ENCODE results near the gene PTPRN2. TPM values are rescaled to one million over a fixed set of nuclear protein-coding genes. Genes with fewer than 3 reads are reported as not detected.

PTPRN2 gene
- total and polyA plus RNA-seq, 2 of the 13 experiments (the other 11 are each of a cell fraction or from before 2014, with no cell fraction given) = 2.5 to 24.2 TPM

DNA sequence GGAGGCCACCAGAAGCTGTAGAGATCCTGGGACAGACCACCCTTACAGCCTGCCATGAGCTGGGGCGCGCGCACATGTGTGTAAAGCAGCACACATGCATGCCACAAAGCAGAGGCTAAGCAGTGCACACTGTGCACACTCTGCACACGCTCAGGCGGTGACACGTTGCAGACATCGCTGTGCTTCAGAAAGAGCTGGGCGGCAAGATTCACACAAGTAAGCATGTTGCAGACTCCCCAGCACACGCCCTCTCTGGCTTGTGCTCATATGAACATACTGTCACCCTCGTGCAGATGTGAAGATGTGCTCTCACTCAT lies 772.0 kb downstream of the PTPRN2 start:
- intact Hi-C loops (cut with micrococcal nuclease; ENCODE audit: unreplicated experiment) = no loop called here
- in situ Hi-C loops (cut with HindIII; ENCODE audit: extremely low pct_ligation_motif_present, low pct_unique_long_range_greater_than_20kb) = no loop called here
- ATAC-seq (no peak), FAIRE-seq (no peak), DNase-seq (ENCODE audit: low spot score) (no peak)
- no peaks in the 10 kb centered on the region for H3K36me3 ChIP-seq (replicated peaks in 1 of 2; ENCODE audit: control insufficient read depth in 1 of 2, insufficient read depth in 2 of 2, low read length in 2 of 2)
- ChIA-PET POLR2A (no interaction called here), CTCF (ENCODE audit: low intra/inter-chr PET ratio, low total read pairs) (no interaction called here)
- no peaks in the 10 kb centered on the region for H3K79me2 ChIP-seq (ENCODE audit: insufficient read depth, low read length)
- no peaks in the 10 kb centered on the region for H3K9me3 ChIP-seq (ENCODE audit: low read length)
- 76% methylated on average over 6 of the region's 10 CpGs for WGBS (ENCODE audit: low lambda C conversion rate)
- no peaks in the 10 kb centered on the region for H3K4me1 ChIP-seq (ENCODE audit: insufficient read depth, low read length)
- H4K20me1 ChIP-seq (ENCODE audit: insufficient read depth, low read length) = peaks cover 9% of the 10 kb centered on the region; the same call in 1 of the 2 replicates
- TF ChIP-seq ZNF841 (CRISPR knock-in tag; IDR thresholded peaks at IDR 0.05; ENCODE audit: borderline replicate concordance) (no peak), MTF2 (CRISPR knock-in tag; IDR thresholded peaks at IDR 0.05; ENCODE audit: borderline replicate concordance) (no peak), MAF1 (CRISPR knock-in tag; IDR thresholded peaks at IDR 0.05; ENCODE audit: borderline replicate concordance) (no peak), CHD4 (IDR thresholded peaks at IDR 0.05; ENCODE audit: borderline replicate concordance, low read length) (no peak), ZBTB8A (CRISPR knock-in tag; IDR thresholded peaks at IDR 0.05; ENCODE audit: borderline replicate concordance, low read depth) (no peak)
- BruUV-seq (replicated peaks) = no TSS peak
- no peak overlapping the region for H2AFZ ChIP-seq (ENCODE audit: low read length)
- no peak overlapping the region for H3K9ac ChIP-seq (ENCODE audit: insufficient read depth, low read depth, low read length)
- peaks cover 0 to 1% of the 10 kb centered on the region in 2 experiments; a peak in 1 of 5 replicates for H3K27me3 ChIP-seq (ENCODE audit: control insufficient read depth in 1 of 2, insufficient read depth in 2 of 2, low read length in 2 of 2)
- H3K4me3 ChIP-seq (replicated peaks in 1 of 3; ENCODE audit: insufficient read depth in 1 of 3, low read depth in 2 of 3, low read length in 3 of 3) = no peak overlapping the region
- no peak overlapping the region for H3K4me2 ChIP-seq (ENCODE audit: low read depth, low read length)
- no peak overlapping the region for H3K27ac ChIP-seq (ENCODE audit: extremely low read length, insufficient read depth, low read length)

DNA sequence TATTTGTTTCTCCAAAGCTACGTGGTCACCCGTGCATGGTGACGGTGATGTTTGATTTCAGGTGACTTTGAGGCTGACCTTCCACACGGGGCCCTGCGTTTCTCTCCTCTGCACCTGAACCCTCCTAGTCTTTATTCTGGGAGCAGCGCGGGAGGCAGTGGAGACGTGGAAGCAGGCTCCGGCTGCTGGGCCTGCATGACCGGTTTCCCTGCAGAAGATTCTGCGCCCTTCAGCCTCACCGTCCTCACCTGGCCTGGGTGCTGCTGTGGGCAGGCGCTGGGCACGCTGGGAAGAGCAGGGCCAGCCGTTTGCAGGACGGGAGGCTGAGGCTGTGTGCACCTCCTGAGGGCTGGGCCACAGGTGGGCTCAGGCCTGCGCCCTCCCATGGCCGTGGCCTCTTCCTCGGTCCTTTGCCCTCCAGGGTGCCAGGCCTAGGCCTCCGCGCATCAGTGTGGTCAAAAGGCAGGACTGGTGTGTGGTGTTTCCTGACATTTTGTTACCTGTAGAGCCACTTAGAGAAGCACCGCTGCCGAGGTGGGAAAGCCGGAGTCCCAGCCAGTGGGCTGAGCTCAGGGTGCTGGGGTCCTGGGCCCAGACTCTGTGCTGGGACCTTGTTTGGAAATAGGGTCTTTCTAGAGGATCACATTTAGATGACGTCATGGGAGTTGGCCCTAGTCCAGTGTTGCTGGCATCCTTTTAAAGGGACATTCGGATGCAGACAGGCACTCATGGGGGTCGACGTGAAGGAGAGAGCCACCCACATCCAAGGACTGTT lies 772.5 kb downstream of the PTPRN2 start:
- 61% methylated on average over 11 of the region's 28 CpGs for WGBS (ENCODE audit: low lambda C conversion rate)
- TF ChIP-seq, protein P1, sequence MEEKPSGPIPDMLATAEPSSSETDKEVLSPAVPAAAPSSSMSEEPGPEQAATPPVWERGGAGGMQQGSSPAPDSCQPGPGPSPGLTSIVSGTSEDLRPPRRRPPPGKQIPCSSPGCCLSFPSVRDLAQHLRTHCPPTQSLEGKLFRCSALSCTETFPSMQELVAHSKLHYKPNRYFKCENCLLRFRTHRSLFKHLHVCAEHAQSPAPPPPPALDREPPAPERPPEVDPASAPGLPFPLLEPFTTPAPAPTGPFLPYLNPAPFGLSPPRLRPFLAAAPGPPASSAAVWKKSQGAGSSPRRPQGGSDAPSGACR (CRISPR knock-in tag; IDR thresholded peaks at IDR 0.05) = no peak
- no peak for TF ChIP-seq BRD4 (CRISPR knock-in tag; IDR thresholded peaks at IDR 0.05)
- TF ChIP-seq ZNF264 (CRISPR knock-in tag; IDR thresholded peaks at IDR 0.05) = no peak
- peak; percentile 84 for TF ChIP-seq CREB1 (IDR thresholded peaks at IDR 0.05)
- no peak for TF ChIP-seq CREB1 (CRISPR knock-in tag; IDR thresholded peaks at IDR 0.05)
- TF ChIP-seq, protein P2, sequence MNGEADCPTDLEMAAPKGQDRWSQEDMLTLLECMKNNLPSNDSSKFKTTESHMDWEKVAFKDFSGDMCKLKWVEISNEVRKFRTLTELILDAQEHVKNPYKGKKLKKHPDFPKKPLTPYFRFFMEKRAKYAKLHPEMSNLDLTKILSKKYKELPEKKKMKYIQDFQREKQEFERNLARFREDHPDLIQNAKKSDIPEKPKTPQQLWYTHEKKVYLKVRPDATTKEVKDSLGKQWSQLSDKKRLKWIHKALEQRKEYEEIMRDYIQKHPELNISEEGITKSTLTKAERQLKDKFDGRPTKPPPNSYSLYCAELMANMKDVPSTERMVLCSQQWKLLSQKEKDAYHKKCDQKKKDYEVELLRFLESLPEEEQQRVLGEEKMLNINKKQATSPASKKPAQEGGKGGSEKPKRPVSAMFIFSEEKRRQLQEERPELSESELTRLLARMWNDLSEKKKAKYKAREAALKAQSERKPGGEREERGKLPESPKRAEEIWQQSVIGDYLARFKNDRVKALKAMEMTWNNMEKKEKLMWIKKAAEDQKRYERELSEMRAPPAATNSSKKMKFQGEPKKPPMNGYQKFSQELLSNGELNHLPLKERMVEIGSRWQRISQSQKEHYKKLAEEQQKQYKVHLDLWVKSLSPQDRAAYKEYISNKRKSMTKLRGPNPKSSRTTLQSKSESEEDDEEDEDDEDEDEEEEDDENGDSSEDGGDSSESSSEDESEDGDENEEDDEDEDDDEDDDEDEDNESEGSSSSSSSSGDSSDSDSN (CRISPR knock-in tag; IDR thresholded peaks at IDR 0.05) = no peak
- TF ChIP-seq CCDC6 (CRISPR knock-in tag; IDR thresholded peaks at IDR 0.05) = no peak
- no peak for TF ChIP-seq NCOA1 (CRISPR knock-in tag; IDR thresholded peaks at IDR 0.05)
- TF ChIP-seq ATF7 (IDR thresholded peaks at IDR 0.05) = peak; percentile 98
- TF ChIP-seq ATF7 (CRISPR knock-in tag; IDR thresholded peaks at IDR 0.05) = no peak
- TF ChIP-seq NR2C2 (CRISPR knock-in tag; IDR thresholded peaks at IDR 0.05; ENCODE audit: borderline replicate concordance) = no peak
- no peak for TF ChIP-seq RFX1 (IDR thresholded peaks at IDR 0.05)
- no peak for TF ChIP-seq ZNF24 (IDR thresholded peaks at IDR 0.05)

More for the DNA sequence above, 772.5 kb downstream of the PTPRN2 start:
- Histone ChIP-seq H3K79me2 (ENCODE audit: insufficient read depth, low read length) (no peaks in the 10 kb centered on the region), H3K36me3 (replicated peaks in 1 of 2; ENCODE audit: control insufficient read depth in 1 of 2, insufficient read depth in 2 of 2, low read length in 2 of 2) (no peaks in the 10 kb centered on the region), H2AFZ (ENCODE audit: low read length) (no peak overlapping the region), H4K20me1 (ENCODE audit: insufficient read depth, low read length) (peaks cover 9% of the 10 kb centered on the region; the same call in 1 of the 2 replicates), H3K4me1 (ENCODE audit: insufficient read depth, low read length) (no peaks in the 10 kb centered on the region), H3K27me3 (ENCODE audit: control insufficient read depth in 1 of 2, insufficient read depth in 2 of 2, low read length in 2 of 2) (peaks cover 0 to 1% of the 10 kb centered on the region in 2 experiments; a peak in 1 of 5 replicates), H3K27ac (ENCODE audit: extremely low read length, insufficient read depth, low read length) (no peak overlapping the region), H3K4me2 (ENCODE audit: low read depth, low read length) (no peak overlapping the region), H3K9ac (ENCODE audit: insufficient read depth, low read depth, low read length) (no peak overlapping the region), H3K4me3 (replicated peaks in 1 of 3; ENCODE audit: insufficient read depth in 1 of 3, low read depth in 2 of 3, low read length in 3 of 3) (no peak overlapping the region), H3K9me3 (ENCODE audit: low read length) (no peaks in the 10 kb centered on the region)
- CTCF ChIA-PET (ENCODE audit: low intra/inter-chr PET ratio, low total read pairs) = no interaction called here
- no peak for DNase-seq (ENCODE audit: low spot score)
- intact Hi-C loops (cut with micrococcal nuclease; ENCODE audit: unreplicated experiment) (no loop called here), in situ Hi-C loops (cut with HindIII; ENCODE audit: extremely low pct_ligation_motif_present, low pct_unique_long_range_greater_than_20kb) (no loop called here)
- FAIRE-seq = no peak
- POLR2A ChIA-PET = no interaction called here
- no peak for ATAC-seq
- BruUV-seq (replicated peaks) = no TSS peak
